ENCODE measurements around the gene OR5H6. TPM values are rescaled to one million over a fixed set of nuclear protein-coding genes. Genes with fewer than 3 reads are reported as not detected.

OR5H6 gene
- total RNA-seq, 1 experiment from 2014 or later, result not detected

DNA sequence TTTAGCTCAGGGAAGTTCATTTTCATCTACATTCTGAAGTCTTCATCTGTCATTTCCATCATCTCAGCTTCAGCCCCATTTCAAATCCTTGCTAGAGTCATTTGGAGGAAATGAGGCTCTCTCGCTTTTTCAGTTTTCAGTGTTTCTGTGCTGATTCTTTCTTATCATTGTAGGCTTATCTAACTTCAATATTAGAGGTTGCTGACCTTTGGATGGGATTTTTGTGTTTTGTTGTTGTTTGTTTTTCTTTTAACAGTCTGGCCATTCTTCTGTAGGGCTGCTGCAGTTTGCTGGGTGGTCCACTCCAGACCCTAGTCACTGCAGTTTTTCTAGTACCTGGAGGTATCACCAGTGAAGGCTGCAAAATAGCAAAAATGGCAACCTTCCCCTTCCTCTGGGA, 26.9 kb downstream of the OR5H6 start:
- Histone ChIP-seq H3K36me3 (replicated peaks; ENCODE audit: control insufficient read depth, insufficient read depth, low read length) (no peaks in the 10 kb centered on the region), H3K4me3 (ENCODE audit: insufficient read depth, low read depth, low read length) (no peak overlapping the region), H3K27me3 (ENCODE audit: control insufficient read depth, insufficient read depth, low read length) (no peaks in the 10 kb centered on the region)
- no peak for DNase-seq

DNA sequence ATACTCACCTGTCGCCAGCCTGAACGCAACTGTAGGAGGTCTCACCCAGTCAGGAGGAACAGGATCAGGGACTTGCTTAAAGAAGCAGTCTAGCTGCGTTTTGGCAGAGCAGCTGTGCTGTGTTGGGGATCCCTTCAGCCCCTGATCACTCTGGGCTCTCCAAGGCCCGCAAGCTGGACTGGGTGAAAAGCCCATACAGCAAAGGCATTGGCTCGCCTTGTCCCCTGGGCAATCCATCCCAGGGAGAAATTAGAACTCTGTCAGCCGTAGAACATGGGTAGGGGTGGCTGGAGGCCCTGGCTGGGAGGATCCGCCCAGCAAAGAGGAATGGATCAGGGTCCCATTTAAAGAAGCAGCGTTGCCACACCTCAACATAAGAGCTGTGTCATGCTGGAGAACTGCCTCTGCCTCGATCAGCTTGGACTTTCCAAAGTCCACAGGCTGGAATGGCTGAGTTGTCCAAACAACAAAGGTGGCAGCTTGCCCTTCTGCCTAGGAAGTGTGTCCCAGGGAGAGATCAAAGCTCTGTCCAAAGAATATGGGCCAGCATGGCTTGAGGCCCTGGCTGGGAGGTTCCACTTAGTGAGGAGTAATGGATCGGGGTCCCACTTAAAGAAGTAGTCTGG, 27.4 kb downstream of the OR5H6 start:
- no peak for DNase-seq
- Histone ChIP-seq H3K27me3 (ENCODE audit: control insufficient read depth, insufficient read depth, low read length) (no peaks in the 10 kb centered on the region), H3K4me3 (ENCODE audit: insufficient read depth, low read depth, low read length) (no peak overlapping the region), H3K36me3 (replicated peaks; ENCODE audit: control insufficient read depth, insufficient read depth, low read length) (no peaks in the 10 kb centered on the region)

Other genes with a start within 250 kb of the OR5H6 start
- gene GABRR3, start 228.9 kb upstream of the OR5H6 start, total RNA-seq (2014; rRNA removed; shearing (Covaris generic)), result not detected in 2 replicates
- not detected in 2 replicates for gene OR5AC2, start 177.1 kb upstream of the OR5H6 start, total RNA-seq (2014; rRNA removed; shearing (Covaris generic))
- gene OR5H1, start 133.5 kb upstream of the OR5H6 start, total RNA-seq (2014; rRNA removed; shearing (Covaris generic)), result not detected in 2 replicates
- not detected in 2 replicates for gene OR5H14, start 116.8 kb upstream of the OR5H6 start, total RNA-seq (2014; rRNA removed; shearing (Covaris generic))
- not detected in 2 replicates for gene OR5H15, start 97.5 kb upstream of the OR5H6 start, total RNA-seq (2014; rRNA removed; shearing (Covaris generic))
- not detected in 2 replicates for gene OR5H2, start 18.3 kb downstream of the OR5H6 start, total RNA-seq (2014; rRNA removed; shearing (Covaris generic))
- gene OR5K4, start 89.6 kb downstream of the OR5H6 start, total RNA-seq (2014; rRNA removed; shearing (Covaris generic)), result not detected in 2 replicates
- not detected in 2 replicates for gene OR5K3, start 126.4 kb downstream of the OR5H6 start, total RNA-seq (2014; rRNA removed; shearing (Covaris generic))
- not detected in 2 replicates for gene OR5K1, start 199.0 kb downstream of the OR5H6 start, total RNA-seq (2014; rRNA removed; shearing (Covaris generic))
- not detected in 2 replicates for gene OR5K2, start 233.4 kb downstream of the OR5H6 start, total RNA-seq (2014; rRNA removed; shearing (Covaris generic))

Data from H7 (cell line).